Tibial nerve (tissue), 4 donors: ENCODE data around the gene DAZAP1. TPM values are rescaled to one million over a fixed set of nuclear protein-coding genes. Genes with fewer than 3 reads are reported as not detected.

Experiments used
- DNase-seq, 2 donors: peaks; one replicate each; pipeline ENCODE4 v3.0.0-alpha.2; 2019; ENCODE audit warnings: low spot score in 2 of 2
- H3K27ac ChIP-seq, 4 donors: fragments of 200-600 bp; sonication (generic) in 3 of 4; one replicate each; pipeline ENCODE4 v1.5.1; 2017 to 2019; ENCODE audit warnings: mild to moderate bottlenecking in 1 of 4
- H3K27me3 ChIP-seq, 2 donors: fragments of 200-600 bp; sonication (generic) in 1 of 2; one replicate each; pipeline versions ENCODE4 v1.5.1 to v1.6.0; 2017 to 2019
- H3K36me3 ChIP-seq, 3 donors: fragments of 200-600 bp; sonication (generic); one replicate each; pipeline ENCODE4 v1.5.1; 2018 to 2019
- H3K4me1 ChIP-seq, 4 donors: fragments of 200-600 bp; sonication (generic) in 3 of 4; one replicate each; pipeline ENCODE4 v1.5.1; 2017 to 2019
- H3K4me3 ChIP-seq, 4 donors: fragments of 200-600 bp; sonication (generic) in 3 of 4; one replicate each; pipeline ENCODE4 v1.5.1; 2017 to 2019; ENCODE audit warnings: mild to moderate bottlenecking in 1 of 4, moderate library complexity in 1 of 4
- H3K9me3 ChIP-seq, 4 donors: fragments of 200-600 bp; sonication (generic) in 3 of 4; one replicate each; pipeline ENCODE4 v1.5.1; 2017 to 2019
- EP300 ChIP-seq, 2 donors: sonication (generic); formaldehyde crosslinking; IDR thresholded peaks; one replicate each; pipeline ENCODE4 v1.6.1; 2017; ENCODE audit warnings: antibody characterized with exemption in 2 of 2, mild to moderate bottlenecking in 1 of 2
- POLR2A ChIP-seq, 2 donors: fragments of 450-650 bp; IDR thresholded peaks; one replicate each; pipeline ENCODE4 v1.6.1; 2017; ENCODE audit warnings: antibody characterized with exemption in 2 of 2, mild to moderate bottlenecking in 2 of 2, moderate library complexity in 2 of 2
- WGBS, 2 donors: methylation state at CpG; one replicate each; pipeline ENCODE4 v1.1.5; 2018; 5-methylcytosine and 5-hydroxymethylcytosine counted together
- total RNA-seq, 4 donors: library from RNA; depleted of rRNA; stranded (reverse); fragments of >200 nt; gene quantifications; one replicate each; pipeline ENCODE4 v1.1.0, GENCODE V29; 2016
- TF ChIP-seq, protein P1 (sequence below), 5 experiments: fragments of 200-600 bp in 3 of 5; fragments of 450-650 bp in 2 of 5; sonication (generic) in 3 of 5; IDR thresholded peaks; one replicate each; pipeline ENCODE4 v1.5.1; 2016 to 2019; ENCODE audit warnings: antibody characterized with exemption in 5 of 5, mild to moderate bottlenecking in 3 of 5, moderate library complexity in 2 of 5

Gene DAZAP1
- total RNA-seq, 4 donors from 2014 or later, result 34.3 to 68.4 (median 61.0) TPM

DNA sequence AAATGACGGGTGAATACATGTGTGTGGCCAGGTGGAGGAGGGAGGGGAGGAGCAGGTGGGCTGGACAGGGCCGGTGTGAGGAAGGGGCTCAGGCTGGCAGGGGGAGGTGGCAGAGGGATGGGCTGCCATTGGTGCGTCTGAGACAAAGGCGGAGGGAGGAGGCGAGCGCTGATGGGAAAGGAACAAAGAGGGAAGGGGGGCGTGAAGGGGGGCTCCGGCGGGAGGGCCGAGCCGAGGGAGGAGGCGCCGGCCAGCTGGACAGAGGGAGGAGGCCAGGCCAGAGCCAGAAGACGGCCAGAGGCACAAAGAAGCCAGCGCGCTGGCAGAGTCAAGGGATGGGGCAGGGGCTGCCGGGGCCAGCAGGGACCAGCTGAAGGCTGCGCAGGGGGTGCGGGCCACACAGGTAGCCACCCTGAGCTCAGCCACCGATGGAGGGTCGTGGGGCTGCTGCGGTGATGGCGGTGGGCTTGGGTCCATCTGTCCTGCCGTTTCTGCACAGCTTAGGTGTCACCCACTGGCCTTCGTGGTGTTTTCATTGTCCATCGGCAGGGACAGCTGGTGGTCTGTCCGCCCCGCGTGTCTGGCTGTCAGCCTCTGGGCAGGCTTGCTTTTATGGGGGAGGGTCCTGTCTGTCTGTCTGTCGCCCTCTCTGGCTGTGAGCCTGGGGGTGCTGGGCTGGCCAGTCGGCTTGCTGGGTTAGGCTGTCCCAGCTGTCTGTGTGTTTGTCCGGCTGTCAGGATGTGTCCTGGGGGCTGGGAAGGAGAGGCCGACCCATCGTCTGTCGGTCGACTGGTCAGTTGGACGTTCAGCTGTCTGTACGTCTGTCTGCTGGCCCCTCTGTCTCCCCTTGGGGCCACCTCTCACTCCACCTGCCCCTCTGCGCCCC is 44.8 kb downstream of the DAZAP1 start:
- 19 to 22% methylated on average over 20 to 34 of the region's 39 CpGs for WGBS, 2 donors
- Histone ChIP-seq H3K27me3 (peaks cover 3 to 99% of the 10 kb centered on the region in 2 donors), H3K36me3 (no peaks in the 10 kb centered on the region), H3K27ac (peak overlapping the region in 3 of 4 donors; percentile 31 to 84 (median 72)), H3K9me3 (no peaks in the 10 kb centered on the region), H3K4me3 (peak overlapping the region in 2 of 4 donors; percentile 17 to 39), H3K4me1 (peaks cover 0 to 70% (median 28%) of the 10 kb centered on the region in 4 donors)
- DNase-seq, result no peak
- no peak for TF ChIP-seq POLR2A (IDR thresholded peaks at IDR 0.05)
- no peak for TF ChIP-seq EP300 (IDR thresholded peaks at IDR 0.05)
- TF ChIP-seq, protein P1, sequence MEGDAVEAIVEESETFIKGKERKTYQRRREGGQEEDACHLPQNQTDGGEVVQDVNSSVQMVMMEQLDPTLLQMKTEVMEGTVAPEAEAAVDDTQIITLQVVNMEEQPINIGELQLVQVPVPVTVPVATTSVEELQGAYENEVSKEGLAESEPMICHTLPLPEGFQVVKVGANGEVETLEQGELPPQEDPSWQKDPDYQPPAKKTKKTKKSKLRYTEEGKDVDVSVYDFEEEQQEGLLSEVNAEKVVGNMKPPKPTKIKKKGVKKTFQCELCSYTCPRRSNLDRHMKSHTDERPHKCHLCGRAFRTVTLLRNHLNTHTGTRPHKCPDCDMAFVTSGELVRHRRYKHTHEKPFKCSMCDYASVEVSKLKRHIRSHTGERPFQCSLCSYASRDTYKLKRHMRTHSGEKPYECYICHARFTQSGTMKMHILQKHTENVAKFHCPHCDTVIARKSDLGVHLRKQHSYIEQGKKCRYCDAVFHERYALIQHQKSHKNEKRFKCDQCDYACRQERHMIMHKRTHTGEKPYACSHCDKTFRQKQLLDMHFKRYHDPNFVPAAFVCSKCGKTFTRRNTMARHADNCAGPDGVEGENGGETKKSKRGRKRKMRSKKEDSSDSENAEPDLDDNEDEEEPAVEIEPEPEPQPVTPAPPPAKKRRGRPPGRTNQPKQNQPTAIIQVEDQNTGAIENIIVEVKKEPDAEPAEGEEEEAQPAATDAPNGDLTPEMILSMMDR (IDR thresholded peaks at IDR 0.05), result no peak

DNA sequence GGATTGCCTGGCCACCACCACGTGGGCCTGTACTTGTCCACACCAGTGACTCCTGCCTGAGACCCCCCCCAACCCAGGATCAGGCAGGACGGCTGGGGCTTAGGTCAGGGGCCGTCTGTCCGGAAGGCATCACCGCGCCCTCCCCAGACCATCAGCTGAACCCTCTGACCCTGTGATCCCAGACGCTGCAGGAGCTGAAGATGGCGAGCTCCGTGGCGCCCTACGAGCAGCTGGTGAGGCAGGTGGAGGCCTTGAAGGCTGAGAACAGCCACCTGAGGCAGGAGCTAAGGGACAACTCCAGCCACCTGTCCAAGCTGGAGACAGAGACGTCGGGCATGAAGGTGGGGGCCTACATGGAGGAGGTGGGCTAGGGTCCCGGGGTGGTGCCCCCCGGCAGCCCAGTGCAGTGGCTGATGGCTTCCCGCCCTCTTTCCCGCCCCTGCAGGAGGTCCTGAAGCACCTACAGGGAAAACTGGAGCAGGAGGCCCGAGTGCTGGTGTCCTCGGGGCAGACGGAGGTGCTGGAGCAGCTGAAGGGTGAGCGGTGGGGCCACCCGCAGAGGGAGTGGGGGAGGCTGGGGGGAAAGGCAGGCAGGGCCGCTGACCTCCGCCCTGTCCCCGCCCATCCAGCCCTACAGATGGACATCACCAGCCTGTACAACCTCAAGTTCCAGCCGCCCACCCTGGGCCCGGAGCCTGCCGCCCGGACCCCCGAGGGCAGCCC is 45.6 kb downstream of the DAZAP1 start:
- Histone ChIP-seq H3K36me3 (no peaks in the 10 kb centered on the region), H3K27me3 (peaks cover 3 to 98% of the 10 kb centered on the region in 2 donors), H3K9me3 (no peaks in the 10 kb centered on the region), H3K4me1 (peaks cover 0 to 68% (median 28%) of the 10 kb centered on the region in 4 donors), H3K27ac (peak overlapping the region in 3 of 4 donors; percentile 64 to 84 (median 72)), H3K4me3 (peak overlapping the region in 3 of 4 donors; percentile 3 to 39 (median 17))
- DNase-seq, result no peak
- TF ChIP-seq EP300 (IDR thresholded peaks at IDR 0.05), result no peak
- no peak for TF ChIP-seq POLR2A (IDR thresholded peaks at IDR 0.05)
- TF ChIP-seq, protein P1 (IDR thresholded peaks at IDR 0.05), result no peak
- WGBS, 2 donors, result 42 to 54% methylated on average over 12 to 17 of the region's 30 CpGs

GRCh38 chr19:1453525-1454364 is 46.4 kb downstream of the DAZAP1 start:
- peak; percentile 50 to 65 for TF ChIP-seq EP300 (IDR thresholded peaks at IDR 0.05)
- TF ChIP-seq, protein P1 (IDR thresholded peaks at IDR 0.05), result peak in 3 of 5 experiments; percentile 19 to 47 (median 46)
- peak in 1 of 2 donors; percentile 9 for TF ChIP-seq POLR2A (IDR thresholded peaks at IDR 0.05)
- Histone ChIP-seq H3K9me3 (no peaks in the 10 kb centered on the region), H3K27ac (peak overlapping the region in 3 of 4 donors; percentile 64 to 84 (median 72)), H3K27me3 (peaks cover 3 to 92% of the 10 kb centered on the region in 2 donors), H3K36me3 (no peaks in the 10 kb centered on the region), H3K4me3 (peak overlapping the region in 3 of 4 donors; percentile 3 to 39 (median 17)), H3K4me1 (peaks cover 0 to 68% (median 28%) of the 10 kb centered on the region in 4 donors)
- peak; percentile 20 to 36 for DNase-seq
- 9 to 28% methylated on average over 25 to 31 of the region's 33 CpGs for WGBS, 2 donors

- Histone ChIP-seq H3K27me3 (peaks cover 3 to 80% of the 10 kb centered on the region in 2 donors), H3K27ac (no peak overlapping the region), H3K4me3 (no peak overlapping the region), H3K4me1 (peaks cover 0 to 63% (median 28%) of the 10 kb centered on the region in 4 donors), H3K9me3 (no peaks in the 10 kb centered on the region), H3K36me3 (peaks cover 0 to 4% (median 0%) of the 10 kb centered on the region in 3 donors)
- no peak for DNase-seq
- 13 to 21% methylated on average over 18 to 19 of the region's 22 CpGs for WGBS, 2 donors
- TF ChIP-seq, protein P1 (IDR thresholded peaks at IDR 0.05), result no peak
- TF ChIP-seq EP300 (IDR thresholded peaks at IDR 0.05), result no peak
- no peak for TF ChIP-seq POLR2A (IDR thresholded peaks at IDR 0.05)
These were observed 47.6 kb downstream of the DAZAP1 start for GRCh38 chr19:1455002-1455335.
